H1 (cell line): ENCODE results near the gene GDF9. TPM values are rescaled to one million over a fixed set of nuclear protein-coding genes. Genes with fewer than 3 reads are reported as not detected.

Experiments used
- CTCF ChIA-PET: fragments of 300-600 bp; sonication (Branson Sonifier 250); formaldehyde crosslinking; loops from one replicate; lab custom pipeline; 2021; ENCODE audit not compliant: partially characterized antibody; lab: Charles Lee
- POLR2A ChIA-PET: fragments of 300-600 bp; sonication (Branson Sonifier 250); formaldehyde crosslinking; loops from one replicate; lab custom pipeline; 2021; ENCODE audit warnings: inconsistent platforms; ENCODE audit not compliant: partially characterized antibody; lab: Charles Lee
- DNase-seq, 2 experiments: peaks; one replicate each; pipeline versions ENCODE4 v3.0.0 to v3.0.0-alpha.2; 2010 to 2022; ENCODE audit warnings: low spot score in 2 of 2, low read depth in 1 of 2, mixed read lengths in 1 of 2
- FAIRE-seq: peaks from 2 replicates; lab custom pipeline; 2011; peaks lifted over from hg19 to GRCh38; lab: Jason Lieb, UNC
- H2AFZ ChIP-seq: 2 replicates; pipeline ENCODE4 v1.8.1; 2012; ENCODE audit warnings: low read length, inconsistent platforms
- H2AK5ac ChIP-seq: 2 replicates; pipeline ENCODE4 v1.6.1; 2013; ENCODE audit warnings: low read depth, low read length
- H2BK120ac ChIP-seq: replicated peaks from 2 replicates; pipeline ENCODE3; 2013; ENCODE audit warnings: low read depth, low read length, inconsistent platforms
- H2BK12ac ChIP-seq: 2 replicates; pipeline ENCODE4 v1.6.1; 2013; ENCODE audit warnings: low read depth, low read length
- H2BK15ac ChIP-seq: 2 replicates; pipeline ENCODE4 v1.6.1; 2013; ENCODE audit warnings: low read length
- H2BK20ac ChIP-seq: 2 replicates; pipeline ENCODE4 v1.6.1; 2013; ENCODE audit warnings: low read length
- H2BK5ac ChIP-seq: 2 replicates; pipeline ENCODE4 v1.6.1; 2013; ENCODE audit warnings: low read depth, low read length
- H3K14ac ChIP-seq: 2 replicates; pipeline ENCODE4 v1.6.1; 2013; ENCODE audit warnings: inconsistent platforms; ENCODE audit not compliant: insufficient read length
- H3K18ac ChIP-seq: 2 replicates; pipeline ENCODE4 v1.6.1; 2013; ENCODE audit warnings: low read length; ENCODE audit errors: extremely low read depth
- H3K23ac ChIP-seq: 2 replicates; pipeline ENCODE4 v1.6.1; 2013; ENCODE audit warnings: inconsistent platforms; ENCODE audit not compliant: insufficient read length
- H3K23me2 ChIP-seq: 2 replicates; pipeline ENCODE4 v1.6.1; 2013; ENCODE audit warnings: low read depth, low read length
- H3K27ac ChIP-seq: 2 replicates; pipeline ENCODE4 v1.6.1; 2011; ENCODE audit warnings: low read depth, low read length, inconsistent platforms
- H3K27me3 ChIP-seq, 4 experiments: replicated peaks in 1 of 4; 1 replicate in 1 of 4; 2 replicates in 3 of 4; pipeline versions ENCODE4 v1.6.1 to v1.8.1; 2011 to 2013; ENCODE audit warnings: low read length in 3 of 4, mild to moderate bottlenecking in 3 of 4, inconsistent platforms in 2 of 4, mixed read lengths in 2 of 4, moderate library complexity in 1 of 4; ENCODE audit not compliant: control insufficient read depth in 3 of 4, insufficient read depth in 3 of 4; ENCODE audit errors: extremely low read depth in 1 of 4
- H3K36me3 ChIP-seq, 4 experiments: 2 replicates each; pipeline versions ENCODE4 v1.6.1 to v1.8.1; 2011 to 2013; ENCODE audit warnings: mild to moderate bottlenecking in 4 of 4, low read length in 3 of 4, moderate library complexity in 2 of 4, control low read depth in 1 of 4, inconsistent platforms in 1 of 4; ENCODE audit not compliant: insufficient read depth in 4 of 4, control insufficient read depth in 2 of 4
- H3K4ac ChIP-seq: replicated peaks from 2 replicates; pipeline ENCODE3; 2013; ENCODE audit warnings: low read length, low read depth, mixed read lengths, inconsistent platforms; ENCODE audit not compliant: insufficient read length
- H3K4me1 ChIP-seq, 4 experiments: replicated peaks in 1 of 4; 1 replicate in 1 of 4; 2 replicates in 3 of 4; pipeline versions ENCODE4 v1.6.1 to v1.8.1; 2011 to 2013; ENCODE audit warnings: low read length in 3 of 4, inconsistent platforms in 2 of 4, mixed read lengths in 1 of 4; ENCODE audit not compliant: insufficient read depth in 4 of 4, control insufficient read depth in 3 of 4
- H3K4me2 ChIP-seq, 2 experiments: 2 replicates each; pipeline versions ENCODE4 v1.6.1 to v1.8.1; 2011 to 2013; ENCODE audit warnings: low read depth in 2 of 2, low read length in 2 of 2, control low read depth in 1 of 2, inconsistent platforms in 1 of 2, mild to moderate bottlenecking in 1 of 2; ENCODE audit not compliant: insufficient read depth in 1 of 2
- H3K4me3 ChIP-seq, 4 experiments: fragments of 200-600, 300-600 bp in 1 of 4; sonication (generic), shearing (Covaris generic), sonication (Bioruptor Twin) in 1 of 4; 2 replicates each; pipeline versions ENCODE4 v1.5.1 to v1.8.1; 2011 to 2016; ENCODE audit warnings: low read length in 4 of 4, low read depth in 3 of 4, control low read depth in 2 of 4, inconsistent platforms in 2 of 4, mild to moderate bottlenecking in 2 of 4, mixed read lengths in 1 of 4, moderate library complexity in 1 of 4; ENCODE audit not compliant: insufficient read depth in 2 of 4; ENCODE audit errors: extremely low read depth in 1 of 4
- H3K56ac ChIP-seq: replicated peaks from 2 replicates; pipeline ENCODE3; 2013; ENCODE audit warnings: low read depth, mild to moderate bottlenecking, mixed read lengths, low read length, inconsistent platforms; ENCODE audit not compliant: insufficient read length
- H3K79me1 ChIP-seq: 2 replicates; pipeline ENCODE4 v1.6.1; 2013; ENCODE audit warnings: low read depth, low read length, control low read depth
- H3K79me2 ChIP-seq, 2 experiments: 2 replicates each; pipeline versions ENCODE4 v1.6.1 to v1.8.1; 2012 to 2013; ENCODE audit warnings: low read length in 2 of 2, mild to moderate bottlenecking in 2 of 2, inconsistent platforms in 1 of 2; ENCODE audit not compliant: insufficient read depth in 2 of 2, control insufficient read depth in 1 of 2
- H3K9ac ChIP-seq, 4 experiments: replicated peaks in 1 of 4; 1 replicate in 1 of 4; 2 replicates in 3 of 4; pipeline versions ENCODE4 v1.6.1 to v1.8.1; 2011 to 2013; ENCODE audit warnings: low read depth in 3 of 4, low read length in 3 of 4, control low read depth in 2 of 4, mild to moderate bottlenecking in 2 of 4, moderate library complexity in 2 of 4, inconsistent platforms in 1 of 4; ENCODE audit errors: extremely low read depth in 1 of 4
- H3K9me3 ChIP-seq, 2 experiments: 2 replicates each; pipeline versions ENCODE4 v1.6.1 to v1.8.1; 2012 to 2013; ENCODE audit warnings: mild to moderate bottlenecking in 2 of 2, moderate library complexity in 2 of 2, control low read depth in 1 of 2, inconsistent platforms in 1 of 2, low read depth in 1 of 2, low read length in 1 of 2, mixed read lengths in 1 of 2; ENCODE audit not compliant: insufficient read depth in 2 of 2
- H4K20me1 ChIP-seq, 2 experiments: replicated peaks in 1 of 2; 2 replicates each; pipeline versions ENCODE3 to v1.8.1; 2011 to 2013; ENCODE audit warnings: inconsistent platforms in 2 of 2, low read length in 2 of 2, mild to moderate bottlenecking in 1 of 2; ENCODE audit not compliant: insufficient read depth in 2 of 2, control insufficient read depth in 1 of 2
- H4K5ac ChIP-seq: 2 replicates; pipeline ENCODE4 v1.6.1; 2013; ENCODE audit warnings: low read length, low read depth, mixed read lengths, inconsistent platforms; ENCODE audit not compliant: insufficient read length
- H4K8ac ChIP-seq: 2 replicates; pipeline ENCODE4 v1.8.0; 2013; ENCODE audit warnings: mild to moderate bottlenecking, moderate library complexity, low read length, inconsistent platforms; ENCODE audit not compliant: insufficient read depth; ENCODE audit errors: extremely low read depth
- H4K91ac ChIP-seq: replicated peaks from 2 replicates; pipeline ENCODE3; 2013; ENCODE audit warnings: low read length, mixed read lengths, inconsistent platforms; ENCODE audit not compliant: insufficient read length
- EZH2 ChIP-seq: fragments of 200-600 bp; sonication (generic); IDR thresholded peaks from 2 replicates; pipeline ENCODE4 v1.7.1; 2012; ENCODE audit warnings: low read depth, mild to moderate bottlenecking, moderate library complexity, low read length, inconsistent platforms; ENCODE audit not compliant: severe bottlenecking
- TEAD4 ChIP-seq: IDR thresholded peaks from 2 replicates; pipeline ENCODE4 v1.6.1; 2012; ENCODE audit warnings: low read depth, low read length, inconsistent platforms, mixed read lengths
- WGBS, 2 experiments: shearing (Covaris generic) in 1 of 2; methylation state at CpG; one replicate each; pipeline versions ENCODE4 v1.1.6 to v1.1.7; 2013 to 2015; ENCODE audit warnings: low lambda C conversion rate in 2 of 2, mixed read lengths in 2 of 2, inconsistent platforms in 1 of 2, low coverage in 1 of 2, missing lambda C conversion rate in 1 of 2; ENCODE audit not compliant: insufficient replicate concordance in 2 of 2, insufficient coverage in 1 of 2, insufficient read length in 1 of 2; ENCODE audit errors: extremely low coverage in 1 of 2, missing lambda C conversion rate in 1 of 2; 5-methylcytosine and 5-hydroxymethylcytosine counted together
- polyA plus RNA-seq, 7 experiments: library from polyadenylated mRNA; depleted of rRNA in 3 of 7; stranded (reverse) in 5 of 7; unstranded in 2 of 7; fragments of >200 nt in 5 of 7; fragments of 200-250 nt in 2 of 7; gene quantifications; 1 replicate in 5 of 7; 2 replicates in 1 of 7; 4 replicates in 1 of 7; pipeline versions ENCODE4 v1.2.1 to v1.2.3, GENCODE V29; 2011 to 2013; ENCODE audit warnings: missing spikeins in 2 of 7, mixed read lengths in 2 of 7
- total RNA-seq: library from RNA; stranded (reverse); fragmentation: NEBNext Ultra II Directional; extraction: Animal tissue kit (Norgen Biotek cat#: 25700); gene quantifications from 2 replicates; pipeline ENCODE4 v1.2.1, GENCODE V29; 2021

The GDF9 gene
- total and polyA plus RNA-seq, 2 of the 8 experiments (the other 6 are each of a cell fraction or from before 2014, with no cell fraction given): 0.14 TPM; not detected in 1

DNA sequence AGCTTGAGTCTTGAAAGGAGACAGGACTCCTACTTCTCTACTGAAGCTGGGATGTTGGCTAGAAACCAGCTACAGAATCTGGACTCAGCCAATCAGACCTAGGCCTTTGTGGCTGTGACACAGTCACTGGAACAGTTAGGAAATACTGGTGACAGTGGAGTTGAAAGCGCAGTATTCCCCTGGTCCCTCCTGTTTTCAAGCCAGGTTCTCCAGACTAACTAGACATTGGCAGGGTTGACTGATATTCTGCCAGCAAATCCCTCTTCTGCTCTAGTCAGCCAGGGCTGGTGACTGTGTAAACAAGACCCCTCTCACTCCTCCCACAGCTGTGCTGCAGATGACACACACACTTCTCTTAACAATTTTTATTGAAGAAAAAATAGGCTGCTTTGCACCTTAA lies 44.5 kb downstream of the GDF9 start:
- Histone ChIP-seq H3K4me1 (peaks cover 0 to 18% (median 17%) of the 10 kb centered on the region in 4 experiments; a peak in 6 of 7 replicates), H3K9ac (no peak overlapping the region), H3K23ac (no peak overlapping the region), H3K14ac (no peak overlapping the region), H2AK5ac (no peak overlapping the region), H3K4ac (no peak overlapping the region), H3K4me2 (no peak overlapping the region), H3K36me3 (no peaks in the 10 kb centered on the region), H2BK12ac (no peak overlapping the region), H3K23me2 (peaks cover 10% of the 10 kb centered on the region; the same call in 1 of the 2 replicates), H4K5ac (no peak overlapping the region), H3K18ac (no peak overlapping the region), H2BK15ac (0 out of 2 replicates have a peak overlapping the region, but pooled peaks have one; percentile 92), H4K20me1 (no peaks in the 10 kb centered on the region), H3K9me3 (no peaks in the 10 kb centered on the region), H4K91ac (no peak overlapping the region), H3K27me3 (peaks cover 9 to 40% (median 31%) of the 10 kb centered on the region in 4 experiments), H2BK20ac (no peak overlapping the region), H3K27ac (no peak overlapping the region), H2BK5ac (no peak overlapping the region), H4K8ac (no peak overlapping the region), H2AFZ (no peak overlapping the region), H3K79me1 (no peaks in the 10 kb centered on the region), H3K4me3 (no peak overlapping the region), H3K56ac (no peak overlapping the region), H2BK120ac (no peak overlapping the region), H3K79me2 (no peaks in the 10 kb centered on the region)
- FAIRE-seq (no peak), DNase-seq (no peak)
- WGBS, 2 experiments: 80% methylated on average over 1 of the region's 1 CpG; no CpG with 5 or more reads in 1 of the 2 experiments
- ChIA-PET POLR2A (interaction anchor here (0.8 to 1.6 kb wide), 4 partner anchors 7 to 61 kb away, joined by 3 to 4 read pairs (median 4); no protein-coding TSS in a partner anchor), CTCF (interaction anchor here (0.5 to 25.6 kb wide), 12 partner anchors 8 to 295 kb away, joined by 3 to 465 read pairs (median 14); partner anchors contain the start of genes CCNI2, GDF9, LEAP2 and SEPTIN8)
- no peak for TF ChIP-seq TEAD4
- no peak for TF ChIP-seq EZH2
